GM21447 (cell line): ENCODE data around the gene COG5.
"Not testable (repeated sequence)": the region's sequence is repeated elsewhere in the genome, so short reads cannot be mapped to it uniquely, and the experiment has no call there.

ENCODE experiments used
- ATAC-seq: cut with Tn5 transposase; IDR thresholded peaks from one replicate; pipeline ENCODE4 v1.9.1; 2021; ENCODE audit not compliant: unreplicated experiment

COG5 gene

DNA sequence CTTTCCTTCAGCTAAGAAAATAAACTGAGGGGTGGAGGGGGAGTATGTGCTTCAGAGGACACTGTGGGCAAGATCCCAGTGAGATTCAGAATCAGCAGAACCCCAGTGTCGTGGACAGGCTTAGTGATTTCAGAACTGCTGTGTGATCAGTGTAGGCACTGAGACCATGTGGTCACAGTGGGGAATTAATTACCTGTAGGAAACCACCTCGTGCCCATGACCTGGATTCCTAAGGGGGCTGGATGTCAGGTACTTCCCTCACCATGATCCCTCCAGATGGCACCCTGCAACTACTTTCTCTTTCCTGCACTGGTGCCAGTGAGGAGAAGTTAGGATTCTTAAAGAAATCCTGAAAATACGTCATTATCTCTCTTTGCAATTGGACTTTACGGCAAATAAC lies 330.5 kb downstream of the COG5 start:
- ATAC-seq, result no peak

DNA sequence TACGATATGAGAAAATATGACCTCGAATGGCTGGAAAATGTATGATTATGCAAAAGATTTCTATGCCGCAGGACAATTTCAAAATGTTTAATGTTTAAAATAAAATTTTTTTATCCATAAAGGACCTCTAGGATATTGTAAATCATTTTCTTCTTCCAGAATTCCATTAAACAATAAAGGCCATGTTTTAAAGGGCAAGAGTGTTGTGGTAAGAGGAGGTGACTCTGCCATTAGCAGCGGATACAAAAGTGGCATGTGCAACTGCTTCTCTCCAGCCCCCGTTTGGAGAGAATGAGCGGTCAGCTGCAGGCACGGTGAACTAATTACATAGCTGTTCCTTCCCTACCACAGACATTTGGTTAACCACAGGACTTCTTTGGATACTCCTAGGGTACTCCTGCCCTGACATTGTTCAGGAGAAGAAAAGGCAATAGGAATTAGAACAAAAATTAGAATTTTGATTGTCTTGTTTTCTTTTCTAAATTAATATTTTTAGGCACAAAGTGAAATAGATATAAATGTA lies 331.1 kb downstream of the COG5 start:
- ATAC-seq, result no peak

DNA sequence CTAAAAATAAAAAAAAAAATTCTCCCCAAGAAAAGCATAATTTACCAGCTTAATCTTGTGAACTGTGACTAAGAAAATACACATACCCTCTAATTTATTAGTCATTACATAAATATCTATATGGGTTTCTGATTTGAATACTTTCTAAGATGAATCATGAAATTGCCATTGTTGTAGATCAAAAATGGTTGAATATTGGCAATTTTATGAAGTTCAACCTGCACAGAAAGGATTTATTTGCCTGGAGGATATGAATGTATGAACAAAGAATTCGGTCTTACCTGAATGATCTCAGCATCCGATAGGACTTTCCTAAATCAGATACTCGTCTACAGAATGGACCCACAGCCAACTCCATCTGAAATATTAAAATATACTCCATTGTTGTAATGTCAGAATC lies 333.4 kb downstream of the COG5 start:
- no peak for ATAC-seq

DNA sequence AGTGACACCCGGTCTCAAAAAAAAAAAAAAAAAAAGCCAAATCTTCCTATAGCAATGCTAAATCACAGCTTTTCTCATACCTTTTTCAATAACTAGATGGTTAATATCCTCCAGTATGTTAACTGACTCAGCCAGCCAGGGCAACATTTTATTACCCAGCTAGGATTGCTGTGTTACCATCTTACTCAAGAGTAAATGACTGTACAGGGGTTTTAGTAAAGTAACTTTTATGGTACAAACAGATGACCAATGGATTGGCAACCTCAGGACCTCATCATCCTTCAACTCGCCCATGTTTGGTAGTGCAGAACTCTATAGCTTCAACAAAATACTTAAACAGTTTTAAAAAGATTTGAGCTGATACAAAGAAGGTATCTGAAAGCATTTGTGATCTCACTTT lies 335.4 kb downstream of the COG5 start:
- ATAC-seq, result no peak

DNA sequence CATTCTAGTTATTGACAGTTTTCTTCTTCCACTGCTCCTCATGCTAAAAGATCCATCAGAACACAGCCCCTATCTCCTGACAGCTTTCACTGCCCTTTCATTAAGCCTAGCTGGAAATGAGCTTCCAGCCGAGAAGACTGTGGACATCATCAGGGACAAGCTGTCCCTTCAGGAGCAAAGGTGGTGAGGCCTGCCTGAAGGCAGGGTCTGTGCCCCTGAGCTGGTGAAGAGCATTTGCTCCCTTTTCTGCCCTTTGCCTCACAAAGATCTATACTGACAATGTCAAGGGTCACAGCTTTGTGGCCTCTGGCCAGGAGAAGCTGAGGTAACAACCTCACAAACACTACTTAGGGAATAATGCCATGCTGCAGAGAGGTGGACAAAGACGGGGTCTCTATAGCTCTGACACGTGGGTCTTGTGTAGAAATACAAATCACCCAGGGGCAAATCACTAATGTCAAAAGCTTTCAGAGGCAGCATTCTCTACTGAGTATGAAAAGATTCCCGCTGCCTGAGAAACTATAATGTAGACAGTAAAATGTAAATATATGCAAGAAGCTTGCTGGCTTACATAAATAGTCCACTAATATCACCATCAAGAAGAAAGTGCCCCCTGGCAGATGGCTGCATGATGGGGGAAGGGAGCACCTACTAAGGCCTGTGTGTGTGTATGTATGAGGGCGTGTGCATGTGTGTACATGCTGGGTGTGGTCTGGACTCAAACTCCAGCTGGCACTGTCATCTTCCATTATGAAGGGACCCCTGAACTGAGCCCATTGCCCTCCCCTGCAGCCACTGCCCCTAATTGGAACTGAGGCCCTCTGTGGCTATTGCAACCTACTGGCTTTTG lies 339.1 kb downstream of the COG5 start:
- ATAC-seq, result no peak

DNA sequence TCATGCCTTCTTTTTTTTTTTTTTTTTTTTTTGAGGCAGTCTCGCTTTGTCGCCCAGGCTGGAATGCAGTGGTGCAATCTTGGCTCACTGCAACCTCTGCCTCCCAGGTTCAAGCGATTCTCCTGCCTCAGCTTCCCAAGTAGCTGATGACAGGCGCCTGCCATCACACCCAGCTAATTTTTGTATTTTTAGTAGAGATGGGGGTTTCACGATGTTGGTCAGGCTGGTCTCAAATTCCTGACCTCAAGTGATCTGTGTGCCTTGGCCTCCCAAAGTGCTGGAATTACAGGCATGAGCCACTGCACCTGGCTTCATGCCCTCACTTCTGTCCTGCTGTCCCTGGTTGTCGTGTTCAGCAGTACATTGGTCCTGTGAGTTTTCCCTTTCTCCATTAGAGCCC lies 342.9 kb downstream of the COG5 start:
- ATAC-seq, result not testable (repeated sequence)

DNA sequence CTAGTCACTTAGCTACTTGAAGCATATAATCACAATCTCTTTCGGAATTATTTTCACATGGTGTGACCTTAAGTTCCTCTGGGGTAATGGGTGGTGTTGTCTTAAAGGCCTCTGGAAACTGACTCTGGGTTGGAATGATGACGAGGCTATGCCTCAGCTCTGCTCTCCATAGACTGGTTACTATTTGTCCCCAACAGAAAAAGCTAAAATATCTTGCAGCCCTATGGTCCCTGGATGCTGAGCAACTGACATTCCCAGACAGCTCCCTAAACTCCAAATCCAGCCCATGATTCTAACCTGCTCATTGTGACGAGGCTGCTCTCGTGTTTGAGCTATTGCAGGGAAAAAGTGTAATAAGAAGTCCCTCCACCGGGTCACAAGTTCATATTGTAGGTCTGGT lies 343.4 kb downstream of the COG5 start:
- ATAC-seq, result no peak

DNA sequence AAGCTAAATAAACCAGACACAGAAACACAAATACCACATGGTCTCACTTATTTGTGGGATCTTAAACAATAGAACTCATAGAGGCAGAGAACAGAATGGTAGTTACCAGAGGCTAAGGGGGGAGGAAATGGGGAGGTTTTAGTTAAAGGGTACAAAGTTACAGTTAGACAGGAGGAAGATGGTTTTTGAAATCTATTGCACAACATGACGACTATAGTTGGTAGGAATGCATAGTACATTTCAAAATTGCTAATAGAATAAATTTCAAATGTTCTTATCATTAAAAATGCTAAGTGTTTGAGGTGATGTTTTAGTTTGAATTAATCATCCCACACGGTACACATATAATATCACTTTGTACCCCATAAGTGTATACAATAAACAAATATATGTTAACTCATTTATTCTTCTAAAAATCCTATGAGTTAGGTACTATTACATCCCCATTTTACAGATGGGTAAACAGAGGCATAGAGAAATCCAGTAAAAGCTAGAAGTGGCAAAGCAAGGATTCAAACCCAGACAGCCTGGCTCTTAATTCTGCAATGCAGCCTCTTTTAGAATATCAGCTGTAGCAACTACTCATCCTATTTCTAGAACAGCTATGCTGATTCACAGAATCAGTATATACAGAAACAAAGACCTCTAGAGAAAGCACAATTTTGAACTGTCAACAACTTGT lies 344.0 kb downstream of the COG5 start:
- no peak for ATAC-seq

DNA sequence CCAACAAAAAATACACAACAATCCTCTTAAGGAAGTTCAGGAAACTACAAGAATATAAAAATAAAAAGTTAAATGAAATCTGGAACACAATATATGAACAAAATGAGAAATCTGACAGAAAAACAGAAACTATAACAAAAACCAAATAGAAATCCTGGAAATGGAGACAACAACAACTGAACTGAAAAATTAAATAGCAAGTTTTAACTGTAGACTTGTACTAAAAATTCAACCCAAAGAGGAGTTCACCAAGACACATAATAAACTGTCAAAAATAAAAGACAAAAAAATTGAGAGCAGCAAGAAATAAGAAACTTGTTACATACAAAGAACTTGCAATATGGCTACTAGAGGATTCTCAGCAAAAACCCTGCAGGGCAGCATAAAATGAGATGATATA lies 349.8 kb downstream of the COG5 start:
- ATAC-seq, result no peak

DNA sequence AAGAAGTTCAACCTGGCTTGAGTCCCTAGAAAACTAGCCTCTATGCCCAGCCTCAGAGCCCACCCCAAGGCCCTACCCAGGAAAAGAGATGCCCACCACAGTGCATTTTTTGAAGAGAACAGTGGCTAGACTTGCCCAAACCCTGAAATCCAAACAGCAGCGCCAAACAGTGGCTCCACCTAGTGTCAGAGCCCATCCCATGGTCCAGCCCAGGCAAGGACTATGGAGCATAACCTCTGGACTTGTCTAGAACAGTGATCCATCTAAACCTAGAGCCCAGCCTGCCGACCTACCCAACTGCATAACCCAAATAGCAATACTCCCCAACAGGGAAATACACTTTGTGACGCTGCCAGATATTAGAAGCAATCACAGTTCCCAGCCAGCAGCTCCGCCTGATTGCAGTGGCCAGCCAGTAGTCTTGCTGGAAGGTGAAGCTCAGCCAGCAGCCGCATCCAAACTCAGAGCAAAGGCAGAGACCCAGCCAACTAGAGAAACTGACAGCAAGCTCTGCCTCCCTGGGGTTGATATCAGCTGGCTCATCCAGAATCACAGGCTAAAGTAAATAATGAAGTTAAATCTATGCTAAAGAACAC lies 350.4 kb downstream of the COG5 start:
- ATAC-seq, result no peak

DNA sequence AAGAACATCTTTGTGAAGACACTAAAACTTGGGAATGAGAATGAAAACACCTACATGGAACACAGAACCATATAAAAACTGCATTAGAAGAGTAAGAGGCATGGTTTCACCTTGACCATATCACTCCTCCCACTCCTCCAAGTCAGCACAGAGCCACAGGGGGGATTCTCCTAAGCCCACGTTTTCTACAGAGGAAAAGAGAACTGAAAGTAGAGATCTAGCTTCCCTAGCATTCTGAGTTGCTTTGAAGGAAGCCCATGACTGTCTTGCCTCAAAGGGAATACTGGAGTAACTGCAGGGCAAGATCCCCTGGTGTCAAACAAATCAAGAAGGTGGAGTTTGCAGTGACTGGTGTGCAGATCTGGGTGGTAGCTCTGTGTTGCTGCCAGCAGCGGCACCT lies 351.0 kb downstream of the COG5 start:
- no peak for ATAC-seq

DNA sequence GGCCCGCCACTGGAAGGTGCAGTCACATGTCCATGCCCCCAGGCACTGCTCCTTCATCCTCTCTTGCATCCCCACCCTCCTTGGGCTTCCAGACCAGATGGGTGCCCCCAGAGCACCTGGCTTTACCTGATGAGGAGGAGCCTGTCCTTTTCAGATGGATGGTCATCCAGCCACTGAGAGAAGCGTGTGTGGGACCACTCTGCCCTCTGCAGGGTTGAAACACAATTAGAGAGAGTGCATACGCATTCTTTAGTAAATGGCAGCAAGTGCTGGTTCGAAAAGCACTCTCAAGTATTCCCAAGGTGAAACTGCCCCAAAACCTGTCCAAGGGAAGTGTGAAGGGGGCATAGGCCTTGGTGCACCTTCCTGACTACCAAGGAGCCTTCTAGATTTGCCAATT lies 353.3 kb downstream of the COG5 start:
- no peak for ATAC-seq

DNA sequence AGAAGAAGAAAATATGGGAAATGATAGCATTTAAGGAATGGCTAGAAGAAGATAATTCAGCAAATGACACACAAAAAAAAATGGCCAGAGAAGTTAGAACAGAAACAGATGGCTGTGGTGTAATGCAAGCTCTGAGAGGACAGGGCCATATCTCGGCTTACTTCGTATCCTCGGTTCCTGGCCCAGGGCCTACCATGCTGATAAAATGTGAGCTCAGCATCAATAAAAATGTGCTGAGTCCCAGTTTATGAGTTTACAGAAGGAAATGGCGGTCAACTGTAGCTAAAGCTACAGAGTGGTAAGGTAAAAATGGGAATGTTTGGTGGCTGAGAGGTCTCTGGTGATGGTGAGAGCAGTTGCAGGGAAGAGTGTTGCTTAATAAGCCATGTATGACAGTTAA lies 354.2 kb downstream of the COG5 start:
- no peak for ATAC-seq

DNA sequence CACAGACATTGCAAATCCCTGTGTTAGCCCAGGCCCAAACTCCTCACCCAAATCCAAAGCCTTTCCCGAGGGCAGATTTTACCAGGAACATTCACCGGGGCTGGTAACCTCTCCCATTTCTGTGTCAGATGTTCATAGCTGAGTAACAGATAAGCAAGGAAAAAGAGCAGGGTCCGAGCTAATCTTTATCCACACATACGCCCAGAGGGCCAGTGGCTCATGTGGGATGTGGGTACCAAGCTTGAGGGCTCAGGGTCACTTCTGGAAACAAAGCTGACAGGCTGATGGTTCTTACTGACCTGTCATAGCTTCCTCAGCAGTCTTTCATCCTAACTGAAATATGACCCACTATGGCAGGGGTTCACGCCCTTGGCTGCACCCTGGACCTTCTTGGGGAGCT lies 355.2 kb downstream of the COG5 start:
- no peak for ATAC-seq

DNA sequence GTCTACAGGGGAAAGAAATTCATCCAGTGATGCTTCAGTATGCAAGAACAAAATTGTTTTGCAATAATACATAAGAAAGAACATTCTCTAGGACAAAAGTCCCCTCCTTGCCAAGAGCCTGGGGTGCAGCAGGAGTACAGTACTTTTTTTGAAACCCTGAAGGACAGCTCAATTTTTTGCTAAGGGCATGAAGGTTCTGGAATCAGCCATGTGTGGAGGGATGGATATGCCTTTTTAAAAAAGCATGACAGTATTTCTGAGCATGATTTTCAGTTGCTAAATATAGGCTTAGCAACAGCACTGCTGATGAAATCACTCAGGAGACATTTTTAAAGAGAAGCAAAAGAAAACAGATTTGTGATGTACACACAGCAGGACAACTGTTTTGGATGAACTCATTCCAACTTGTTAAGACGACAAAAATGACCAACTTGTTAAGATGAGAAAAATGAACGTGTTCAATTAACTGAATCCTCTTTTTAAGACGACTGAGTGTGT lies 355.6 kb downstream of the COG5 start:
- no peak for ATAC-seq

DNA sequence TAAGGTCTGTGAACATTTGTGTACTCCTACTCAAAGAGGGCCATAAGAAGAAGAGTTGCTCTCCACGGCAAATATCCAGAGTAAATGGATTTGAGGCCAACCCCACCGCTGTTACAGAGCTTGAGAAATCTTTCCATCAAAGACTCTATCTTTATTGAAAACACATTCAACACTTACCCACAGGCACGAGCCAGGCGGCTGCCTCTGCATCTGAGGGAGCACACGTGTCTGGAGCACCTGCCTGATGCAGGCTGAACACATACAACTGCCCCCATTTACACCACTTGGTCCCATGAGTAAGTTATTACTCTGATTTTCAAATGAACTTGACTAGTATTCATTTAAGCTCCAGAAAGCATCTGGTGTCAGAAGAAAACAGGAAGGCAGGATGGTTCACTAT lies 356.3 kb downstream of the COG5 start:
- no peak for ATAC-seq

DNA sequence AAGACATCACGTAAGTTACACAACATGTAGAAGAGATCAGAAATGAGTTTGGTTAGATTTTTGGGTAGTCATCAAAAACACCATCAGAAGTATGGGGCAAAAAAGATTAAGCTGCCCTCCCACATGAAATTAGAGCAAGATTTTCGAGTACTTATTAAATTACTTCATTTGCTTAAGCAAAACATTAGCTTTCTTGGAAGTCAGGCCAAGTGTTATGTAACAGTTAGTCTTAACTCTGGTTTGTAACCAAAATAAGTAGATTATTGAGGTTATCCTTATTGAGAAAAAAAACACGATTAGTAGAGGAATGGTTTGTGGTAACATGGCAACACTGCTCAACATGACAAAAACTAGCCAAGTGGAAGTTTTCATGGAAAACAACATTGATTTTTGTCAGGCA lies 357.0 kb downstream of the COG5 start:
- no peak for ATAC-seq

DNA sequence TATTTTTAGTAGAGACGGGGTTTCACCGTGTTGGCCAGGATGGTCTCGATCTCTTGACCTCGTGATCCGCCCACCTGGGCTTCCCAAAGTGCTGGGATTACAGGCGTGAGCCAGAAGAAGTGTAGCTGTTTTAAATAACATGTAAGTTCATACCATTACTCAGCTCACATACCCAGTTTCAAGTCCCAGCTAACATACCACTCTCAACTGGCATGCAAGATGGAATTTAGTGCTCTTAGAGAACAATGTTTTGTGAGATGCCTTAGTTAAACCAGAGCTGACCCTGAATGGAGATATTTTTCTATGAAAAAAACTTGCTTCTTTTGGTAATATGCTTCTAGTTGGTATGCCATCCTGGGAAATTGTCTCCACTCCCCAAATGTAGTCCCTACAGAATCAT lies 357.6 kb downstream of the COG5 start:
- no peak for ATAC-seq

DNA sequence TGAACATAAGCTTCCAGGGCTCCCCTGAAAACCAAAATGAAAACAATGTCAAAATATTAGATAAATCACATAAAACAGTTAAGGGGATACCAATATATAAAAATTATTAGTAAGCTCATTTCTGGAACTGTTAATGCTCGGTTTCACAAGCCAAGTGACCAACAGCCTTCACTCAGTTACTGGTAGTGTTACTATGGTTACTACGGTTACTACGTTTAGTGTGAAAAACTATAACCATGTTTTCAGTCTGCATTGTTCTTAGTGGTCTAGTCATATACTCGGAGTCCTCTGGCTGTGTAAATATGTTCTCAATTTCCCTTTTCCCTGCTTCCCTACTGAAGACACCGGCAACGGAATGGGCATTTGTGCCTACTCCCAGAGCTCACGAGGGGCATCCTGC lies 360.1 kb downstream of the COG5 start:
- ATAC-seq, result no peak

DNA sequence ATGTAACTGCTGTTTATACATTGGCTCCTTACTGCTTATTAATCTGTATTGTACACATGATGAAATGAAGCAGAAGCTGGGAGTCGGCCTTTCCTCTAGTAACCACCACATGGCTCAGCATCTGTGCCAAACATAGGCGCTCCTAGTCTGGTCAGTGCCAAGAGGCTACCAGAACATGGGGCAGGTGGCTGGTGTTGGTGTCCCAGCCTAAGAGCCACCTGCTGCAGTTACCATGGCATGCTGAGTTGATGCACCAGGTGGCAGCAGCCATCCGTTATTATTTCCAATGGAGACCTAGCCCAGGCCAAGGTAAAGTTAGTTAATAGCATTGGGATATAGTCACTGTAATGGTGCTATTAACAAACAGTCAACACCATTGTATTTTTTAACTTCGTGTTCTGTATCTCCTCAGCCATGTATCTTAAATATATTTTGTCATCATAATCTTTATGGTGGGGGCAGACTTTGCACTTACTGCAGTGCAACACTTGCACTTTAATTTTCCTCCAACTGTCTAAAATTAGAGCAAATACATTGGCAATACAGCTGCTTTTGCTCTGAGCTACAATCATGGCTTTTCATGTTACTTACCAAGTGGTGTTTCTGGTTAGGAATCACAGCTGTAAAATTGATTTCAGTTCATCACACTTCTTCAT lies 361.8 kb downstream of the COG5 start:
- peak; percentile 53 for ATAC-seq

DNA sequence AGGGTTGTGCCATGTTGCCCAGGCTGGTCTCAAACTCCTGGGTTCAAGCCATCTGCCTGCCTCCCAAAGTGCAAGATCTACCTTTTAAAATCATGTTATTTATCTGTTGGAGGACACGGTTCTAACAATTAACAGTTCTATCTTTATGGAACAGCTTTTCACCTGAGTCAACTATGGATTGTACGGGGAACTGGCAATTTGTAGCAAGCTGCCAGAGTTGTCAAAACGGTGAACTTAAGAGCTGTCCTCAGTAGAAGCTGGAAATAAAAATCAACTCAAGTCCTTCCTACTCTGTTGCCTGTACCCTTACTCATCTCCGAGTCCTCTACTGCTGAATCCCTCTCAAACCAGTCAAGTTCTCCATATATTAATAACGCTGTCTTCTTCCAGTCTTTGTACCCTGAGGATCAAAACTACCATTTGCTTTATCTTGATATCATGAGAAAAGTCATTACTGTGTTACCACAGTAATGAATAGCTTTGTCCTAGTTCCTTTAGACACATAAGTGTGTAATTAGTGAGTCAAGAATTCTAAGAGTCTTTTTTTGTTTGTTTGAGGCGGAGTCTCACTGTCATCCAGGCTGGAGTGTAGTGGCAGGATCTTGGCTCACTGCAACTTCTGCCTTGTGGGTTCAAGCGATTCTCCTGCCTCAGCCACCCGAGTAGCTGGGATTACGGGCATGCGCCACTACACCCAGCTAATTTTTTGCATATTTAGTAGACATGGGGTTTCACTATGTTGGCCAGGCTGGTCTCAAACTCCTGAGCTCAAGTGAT lies 366.7 kb downstream of the COG5 start:
- no peak for ATAC-seq
